Duodenal mucosa (tissue), 2 donors: ENCODE measurements around the gene SLC9A4.

Experiments
- H3K27ac ChIP-seq: one replicate; pipeline ENCODE4 v1.7.0; 2013; ENCODE audit warnings: low read depth, low read length
- H3K27me3 ChIP-seq, 2 donors: one replicate each; pipeline ENCODE4 v1.7.0; 2013; ENCODE audit warnings: low read length in 2 of 2, control low read depth in 1 of 2; ENCODE audit not compliant: insufficient read depth in 2 of 2, control insufficient read depth in 1 of 2
- H3K36me3 ChIP-seq, 2 donors: one replicate each; pipeline ENCODE4 v1.7.0; 2013; ENCODE audit warnings: low read length in 2 of 2, control low read depth in 1 of 2; ENCODE audit not compliant: insufficient read depth in 2 of 2, control insufficient read depth in 1 of 2
- H3K4me1 ChIP-seq, 2 donors: one replicate each; pipeline ENCODE4 v1.7.0; 2013; ENCODE audit warnings: low read length in 2 of 2, control low read depth in 1 of 2; ENCODE audit not compliant: insufficient read depth in 2 of 2, control insufficient read depth in 1 of 2
- H3K4me3 ChIP-seq, 2 donors: one replicate each; pipeline ENCODE4 v1.7.0; 2013; ENCODE audit warnings: low read length in 2 of 2, low read depth in 1 of 2
- H3K9ac ChIP-seq, 2 donors: one replicate each; pipeline ENCODE4 v1.7.0; 2013; ENCODE audit warnings: low read length in 2 of 2, low read depth in 1 of 2
- H3K9me3 ChIP-seq, 2 donors: one replicate each; pipeline ENCODE4 v1.7.0; 2013; ENCODE audit warnings: low read length in 2 of 2, control low read depth in 1 of 2; ENCODE audit not compliant: control insufficient read depth in 1 of 2

The SLC9A4 gene

DNA sequence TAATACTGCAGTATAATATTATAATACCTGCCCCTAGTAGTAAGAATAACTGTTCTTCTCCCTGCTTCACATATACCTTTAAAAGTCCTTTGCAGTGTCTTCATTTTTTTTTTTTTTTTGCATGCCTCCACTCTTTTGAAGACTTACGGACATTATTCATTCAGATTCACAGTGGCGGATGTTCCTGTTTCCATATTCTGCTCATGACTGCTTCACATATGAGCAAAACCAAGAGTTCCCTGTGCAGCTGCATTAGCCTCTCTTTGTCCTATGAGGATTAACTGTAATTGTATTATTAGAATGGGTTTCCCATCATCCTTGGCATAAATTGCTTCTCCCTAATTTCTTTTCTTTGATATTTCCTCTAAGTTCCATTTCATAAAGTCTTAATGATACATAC lies 37.3 kb upstream of the SLC9A4 start:
- Histone ChIP-seq H3K4me1 (no peaks in the 10 kb centered on the region), H3K9me3 (no peaks in the 10 kb centered on the region), H3K9ac (no peak overlapping the region), H3K27me3 (no peaks in the 10 kb centered on the region), H3K4me3 (no peak overlapping the region), H3K36me3 (no peaks in the 10 kb centered on the region), H3K27ac (no peak overlapping the region)

DNA sequence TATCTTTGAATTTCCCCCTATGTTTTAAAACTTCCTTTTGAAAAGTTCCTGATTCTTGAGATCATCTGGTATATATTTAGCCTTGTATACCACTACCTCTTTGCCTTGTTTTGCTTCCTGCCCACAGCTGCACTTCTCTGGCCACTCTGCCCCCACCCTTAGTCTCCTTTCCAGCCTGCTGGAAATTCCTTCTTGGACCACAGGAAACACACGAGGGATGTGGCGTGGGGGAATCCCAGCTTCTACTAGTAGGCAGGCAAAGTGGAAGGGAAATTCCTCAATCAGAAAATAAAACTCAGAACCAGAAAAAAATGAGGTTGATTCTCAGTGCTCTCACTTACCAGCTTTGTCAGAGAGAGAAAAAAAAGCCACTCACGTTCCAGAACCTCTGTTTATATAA lies 36.7 kb upstream of the SLC9A4 start:
- Histone ChIP-seq H3K4me1 (no peaks in the 10 kb centered on the region), H3K9me3 (no peaks in the 10 kb centered on the region), H3K27me3 (no peaks in the 10 kb centered on the region), H3K4me3 (no peak overlapping the region), H3K9ac (no peak overlapping the region), H3K36me3 (no peaks in the 10 kb centered on the region), H3K27ac (no peak overlapping the region)

- no peaks in the 10 kb centered on the region for H3K9me3 ChIP-seq
- no peaks in the 10 kb centered on the region for H3K36me3 ChIP-seq
- H3K9ac ChIP-seq, result no peak overlapping the region
- H3K27ac ChIP-seq, result no peak overlapping the region
- H3K4me1 ChIP-seq, result no peaks in the 10 kb centered on the region
- no peak overlapping the region for H3K4me3 ChIP-seq
- H3K27me3 ChIP-seq, result no peaks in the 10 kb centered on the region
Observed at GRCh38 chr2:102437122-102437521, 35.9 kb upstream of the SLC9A4 start.

- no peak overlapping the region for H3K9ac ChIP-seq
- H3K4me3 ChIP-seq, result no peak overlapping the region
- H3K36me3 ChIP-seq, result no peaks in the 10 kb centered on the region
- H3K9me3 ChIP-seq, result no peaks in the 10 kb centered on the region
- no peaks in the 10 kb centered on the region for H3K27me3 ChIP-seq
- no peaks in the 10 kb centered on the region for H3K4me1 ChIP-seq
- H3K27ac ChIP-seq, result no peak overlapping the region
Observed at GRCh38 chr2:102438111-102438510, 34.9 kb upstream of the SLC9A4 start.

GRCh38 chr2:102438578-102438977 lies 34.4 kb upstream of the SLC9A4 start:
- H3K27ac ChIP-seq, result no peak overlapping the region

DNA sequence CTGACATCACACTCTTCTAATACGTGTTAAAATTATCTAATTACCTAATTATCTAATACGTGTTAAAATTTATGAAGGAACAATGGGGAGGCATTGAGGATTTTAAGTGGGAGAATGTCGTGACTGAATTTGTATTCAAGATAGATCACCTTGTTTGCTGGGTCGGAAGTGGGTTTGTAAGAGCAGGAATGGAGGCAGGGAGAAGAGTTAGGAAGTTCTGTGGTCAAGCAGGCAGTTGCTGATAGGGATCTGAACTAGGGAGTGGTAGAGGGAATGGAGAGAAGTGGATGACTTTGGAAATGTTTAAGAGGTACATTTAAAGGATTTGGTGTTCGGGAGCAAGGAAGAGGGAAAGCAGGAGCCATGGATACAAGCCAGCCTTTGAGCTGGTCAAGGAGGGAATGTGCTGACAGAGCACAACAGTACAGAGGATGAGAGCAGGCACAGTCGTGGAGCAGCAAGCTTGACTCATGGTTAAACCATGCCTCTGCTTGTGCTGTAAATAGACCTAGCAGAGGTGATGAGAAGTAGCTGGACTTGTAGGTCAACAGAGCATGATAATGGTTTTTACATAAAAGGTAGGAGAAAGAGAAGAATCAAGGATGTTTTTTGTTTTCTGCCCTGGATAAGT lies 33.8 kb upstream of the SLC9A4 start:
- Histone ChIP-seq H3K36me3 (no peaks in the 10 kb centered on the region), H3K27me3 (no peaks in the 10 kb centered on the region)

More at GRCh38 chr2:102438578-102438977, 34.4 kb upstream of the SLC9A4 start:
- no peak overlapping the region for H3K4me3 ChIP-seq
- no peaks in the 10 kb centered on the region for H3K27me3 ChIP-seq
- H3K4me1 ChIP-seq, result no peaks in the 10 kb centered on the region
- H3K36me3 ChIP-seq, result no peaks in the 10 kb centered on the region
- no peaks in the 10 kb centered on the region for H3K9me3 ChIP-seq
- H3K9ac ChIP-seq, result no peak overlapping the region

DNA sequence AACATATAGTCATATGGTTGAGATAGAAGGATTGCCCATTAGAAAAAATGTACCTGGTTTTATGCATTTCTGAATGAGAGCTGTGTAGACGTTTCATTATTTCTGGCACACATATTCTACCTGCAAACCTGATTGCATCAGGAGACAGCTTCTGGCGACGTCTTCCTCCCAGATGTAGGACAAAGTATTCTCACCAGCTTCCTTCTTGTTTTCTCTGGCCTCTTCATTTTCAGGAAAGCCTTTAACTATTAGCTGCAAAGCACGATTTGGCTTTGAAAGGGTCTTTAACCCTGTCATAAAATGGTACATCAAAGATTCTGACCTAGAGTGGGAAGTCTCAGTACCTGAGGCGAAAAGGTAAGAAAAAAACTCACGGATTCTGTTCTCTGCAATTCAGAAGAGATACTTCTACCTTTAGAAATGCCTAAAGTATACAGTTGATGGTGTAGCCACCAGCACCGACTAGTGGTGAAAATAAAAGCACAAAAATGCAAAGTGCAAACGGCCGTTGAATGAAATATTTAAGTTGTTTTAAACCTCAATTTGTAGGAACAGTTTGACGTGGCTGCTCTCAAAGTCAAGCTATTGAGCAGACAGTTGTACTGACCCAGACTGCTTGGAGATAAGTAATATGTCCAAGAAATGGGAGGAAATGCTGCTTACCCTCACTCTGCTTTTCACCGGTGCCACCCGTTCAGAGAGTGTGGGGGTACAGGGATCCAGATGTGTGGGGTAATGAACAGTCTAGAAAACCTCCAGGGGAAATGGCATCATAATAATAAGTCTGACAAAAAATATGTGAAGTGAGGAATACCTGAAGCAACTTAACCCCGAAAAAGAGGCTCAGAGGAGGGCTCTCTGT lies 29.8 kb upstream of the SLC9A4 start:
- Histone ChIP-seq H3K27ac (no peak overlapping the region), H3K27me3 (no peaks in the 10 kb centered on the region), H3K4me1 (no peaks in the 10 kb centered on the region), H3K9me3 (no peaks in the 10 kb centered on the region), H3K4me3 (no peak overlapping the region), H3K36me3 (no peaks in the 10 kb centered on the region), H3K9ac (no peak overlapping the region)

More for the DNA sequence above, 33.8 kb upstream of the SLC9A4 start:
- Histone ChIP-seq H3K9ac (no peak overlapping the region), H3K4me1 (no peaks in the 10 kb centered on the region), H3K9me3 (no peaks in the 10 kb centered on the region), H3K27ac (no peak overlapping the region), H3K4me3 (no peak overlapping the region)

GRCh38 chr2:102444233-102444632 lies 28.8 kb upstream of the SLC9A4 start:
- no peaks in the 10 kb centered on the region for H3K27me3 ChIP-seq
- no peak overlapping the region for H3K27ac ChIP-seq
- H3K36me3 ChIP-seq, result no peaks in the 10 kb centered on the region

GRCh38 chr2:102446936-102447335 lies 26.1 kb upstream of the SLC9A4 start:
- no peak overlapping the region for H3K4me3 ChIP-seq
- no peaks in the 10 kb centered on the region for H3K4me1 ChIP-seq
- H3K27ac ChIP-seq, result no peak overlapping the region
- H3K27me3 ChIP-seq, result no peaks in the 10 kb centered on the region
- no peaks in the 10 kb centered on the region for H3K9me3 ChIP-seq
- H3K9ac ChIP-seq, result no peak overlapping the region
- H3K36me3 ChIP-seq, result no peaks in the 10 kb centered on the region

More at GRCh38 chr2:102444233-102444632, 28.8 kb upstream of the SLC9A4 start:
- Histone ChIP-seq H3K9ac (no peak overlapping the region), H3K4me1 (no peaks in the 10 kb centered on the region), H3K4me3 (no peak overlapping the region), H3K9me3 (no peaks in the 10 kb centered on the region)

- H3K27ac ChIP-seq, result no peak overlapping the region
- H3K27me3 ChIP-seq, result no peaks in the 10 kb centered on the region
- H3K9me3 ChIP-seq, result no peaks in the 10 kb centered on the region
- no peak overlapping the region for H3K9ac ChIP-seq
- no peaks in the 10 kb centered on the region for H3K36me3 ChIP-seq
- H3K4me1 ChIP-seq, result peaks cover 6 to 16% of the 10 kb centered on the region in 2 donors
- no peak overlapping the region for H3K4me3 ChIP-seq
Observed at GRCh38 chr2:102449370-102449974, 23.6 kb upstream of the SLC9A4 start.
